ENCODE results near the gene BSG.
"Not testable (repeated sequence)": the region's sequence is repeated elsewhere in the genome, so short reads cannot be mapped to it uniquely, and the experiment has no call there.

BSG gene

DNA sequence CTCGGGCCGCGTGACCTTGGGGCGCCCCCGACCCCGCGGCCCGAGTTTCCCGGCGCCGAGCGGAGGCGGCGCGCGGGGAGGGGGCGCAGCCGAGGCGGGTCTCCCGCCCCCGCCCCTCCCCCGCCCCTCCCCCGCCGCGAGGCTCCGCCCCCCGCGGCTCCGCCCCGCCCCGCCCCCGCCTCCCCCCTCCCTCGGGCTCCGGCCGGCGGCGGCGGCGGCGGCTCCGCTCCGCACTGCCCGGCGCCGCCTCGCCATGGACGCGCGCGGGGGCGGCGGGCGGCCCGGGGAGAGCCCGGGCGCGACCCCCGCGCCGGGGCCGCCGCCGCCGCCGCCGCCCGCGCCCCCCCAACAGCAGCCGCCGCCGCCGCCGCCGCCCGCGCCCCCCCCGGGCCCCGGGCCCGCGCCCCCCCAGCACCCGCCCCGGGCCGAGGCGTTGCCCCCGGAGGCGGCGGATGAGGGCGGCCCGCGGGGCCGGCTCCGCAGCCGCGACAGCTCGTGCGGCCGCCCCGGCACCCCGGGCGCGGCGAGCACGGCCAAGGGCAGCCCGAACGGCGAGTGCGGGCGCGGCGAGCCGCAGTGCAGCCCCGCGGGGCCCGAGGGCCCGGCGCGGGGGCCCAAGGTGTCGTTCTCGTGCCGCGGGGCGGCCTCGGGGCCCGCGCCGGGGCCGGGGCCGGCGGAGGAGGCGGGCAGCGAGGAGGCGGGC is 17.4 kb downstream of the BSG start, which contains the start of gene HCN2:
TSS of gene HCN2 (plus strand) at position 189 of the 703 bp plus-strand sequence. CDS start at position 254, 65 bp downstream.
- DNase-seq: no peak

DNA sequence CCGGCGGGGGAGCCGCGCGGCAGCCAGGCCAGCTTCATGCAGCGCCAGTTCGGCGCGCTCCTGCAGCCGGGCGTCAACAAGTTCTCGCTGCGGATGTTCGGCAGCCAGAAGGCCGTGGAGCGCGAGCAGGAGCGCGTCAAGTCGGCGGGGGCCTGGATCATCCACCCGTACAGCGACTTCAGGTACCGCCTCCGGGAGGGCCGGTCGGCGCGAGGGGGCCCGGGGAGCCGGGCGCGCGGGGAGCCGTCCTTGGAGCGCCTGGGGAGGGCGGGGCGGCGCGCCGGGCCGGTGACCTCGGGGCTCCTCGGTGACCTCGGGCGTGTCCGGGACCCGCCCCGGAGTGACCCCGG is 18.0 kb downstream of the BSG start:
- DNase-seq: no peak

DNA sequence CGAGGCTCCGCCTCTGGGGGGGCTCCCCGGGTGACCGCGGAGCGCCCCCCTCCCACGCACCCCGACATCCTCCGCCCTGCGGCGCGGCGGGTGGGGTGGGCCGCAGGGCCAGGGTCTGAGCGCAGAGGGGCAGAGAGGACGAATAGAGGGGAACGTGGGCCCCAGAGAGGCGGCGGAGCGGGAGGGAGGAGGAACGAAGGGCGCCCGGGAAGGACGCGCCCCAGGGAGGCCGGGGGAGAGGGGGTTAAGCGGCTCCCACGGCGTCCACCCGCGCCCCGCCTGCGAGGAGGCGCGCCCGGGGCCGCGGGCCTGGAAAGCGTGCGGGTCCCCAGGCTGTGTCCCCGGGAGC is 18.3 kb downstream of the BSG start:
- no peak for DNase-seq

DNA sequence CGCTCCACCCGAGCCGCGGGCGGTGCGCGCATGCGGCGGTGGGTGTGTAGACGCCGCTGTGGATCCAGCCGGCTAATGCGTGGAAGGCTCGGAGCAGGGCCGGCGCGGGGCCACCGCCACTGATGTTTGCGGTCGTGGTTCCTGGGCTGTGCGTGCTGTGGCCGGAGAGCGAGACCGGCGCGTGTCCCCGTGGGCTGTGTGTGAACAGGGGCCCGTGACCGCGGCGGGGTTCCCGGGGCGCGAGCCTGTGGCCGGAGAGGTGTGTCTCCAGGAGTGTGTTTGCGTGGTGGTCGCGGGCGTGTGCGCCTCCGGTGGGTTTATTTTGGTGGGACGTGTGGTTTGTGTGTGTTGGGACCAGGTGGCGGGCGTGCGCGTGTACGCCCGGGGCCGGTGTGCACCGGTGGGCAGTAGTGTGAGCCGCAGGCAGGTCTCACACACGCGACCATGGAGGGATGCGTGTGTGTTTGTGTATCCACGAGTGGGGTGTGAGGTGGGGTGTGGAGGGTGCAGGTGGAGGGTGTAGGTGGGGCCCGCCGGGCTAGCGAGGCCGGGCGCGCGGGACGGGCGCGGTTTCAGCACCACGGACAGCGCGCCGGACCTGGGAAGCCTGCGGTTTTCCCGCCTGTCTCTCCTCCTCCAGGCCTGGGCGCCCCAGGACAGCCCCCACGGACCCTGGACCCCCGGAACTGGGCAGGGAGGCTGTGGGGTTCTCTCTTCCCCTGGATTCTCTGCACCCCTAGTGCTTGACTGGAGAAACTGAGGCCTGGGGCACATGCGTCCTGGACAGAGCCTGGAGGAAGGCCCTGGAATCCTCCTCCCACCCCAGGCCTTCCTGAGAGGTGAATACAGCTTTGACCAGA is 18.9 kb downstream of the BSG start:
- no peak for DNase-seq

DNA sequence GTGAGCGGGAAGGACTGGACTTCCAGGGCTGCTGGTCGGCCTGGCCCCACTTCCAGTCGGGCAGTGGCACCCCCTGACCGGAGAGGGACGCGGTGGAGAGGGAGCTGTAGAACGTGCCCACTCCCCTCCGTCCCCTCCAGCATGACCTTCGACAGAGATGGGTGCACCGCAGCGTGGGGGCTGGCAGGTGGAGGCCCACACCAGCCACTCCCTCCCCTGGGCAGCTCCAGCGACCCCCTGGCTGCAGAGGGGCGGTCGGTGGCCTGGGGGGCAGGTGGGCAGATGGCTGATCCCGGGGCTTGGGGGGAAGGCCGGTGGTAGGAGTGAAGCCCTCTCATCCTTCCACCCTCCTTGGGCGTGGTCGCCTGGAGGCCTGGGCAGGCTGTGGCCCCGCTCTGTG is 19.7 kb downstream of the BSG start:
- DNase-seq: no peak

DNA sequence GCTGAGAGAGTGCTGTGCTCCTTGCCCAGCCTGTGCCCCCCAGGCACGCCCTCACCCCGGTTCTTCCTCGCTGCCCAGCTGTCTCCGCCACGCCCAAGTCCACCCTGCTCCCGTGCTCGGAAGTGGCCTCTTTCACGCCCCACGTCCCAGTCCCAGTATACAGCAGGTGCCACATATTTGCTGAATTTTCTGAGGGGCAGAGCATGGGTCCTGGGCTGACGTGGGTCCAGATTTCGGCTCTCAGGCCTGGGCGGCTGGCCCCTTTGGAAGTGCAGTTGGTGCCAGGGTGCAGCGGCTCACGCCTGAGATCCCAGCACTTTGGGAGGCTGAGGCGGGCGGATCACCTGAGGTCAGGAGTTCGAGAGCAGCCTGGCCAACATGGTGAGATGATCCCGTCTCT is 20.7 kb downstream of the BSG start:
- DNase-seq: no peak

DNA sequence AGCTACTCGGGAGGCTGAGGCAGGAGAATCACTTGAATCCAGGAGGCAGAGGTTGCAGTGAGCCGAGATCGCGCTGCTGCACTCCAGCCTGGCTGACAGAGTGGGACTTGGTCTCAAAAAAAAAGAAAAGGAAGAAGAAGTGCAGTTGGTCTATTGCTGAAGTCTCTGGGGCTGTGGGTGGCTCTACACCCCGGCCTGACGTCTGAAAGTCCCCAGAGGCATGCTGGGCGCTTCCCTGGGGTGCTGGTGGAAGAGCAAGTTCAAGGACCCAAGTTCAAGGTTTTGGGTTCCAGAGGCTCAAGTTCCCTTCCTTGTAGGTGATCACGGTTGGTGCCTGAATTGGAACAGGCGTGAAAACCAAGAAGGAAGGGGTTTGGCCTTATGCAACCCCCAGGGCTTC is 21.1 kb downstream of the BSG start:
- no peak for DNase-seq

DNA sequence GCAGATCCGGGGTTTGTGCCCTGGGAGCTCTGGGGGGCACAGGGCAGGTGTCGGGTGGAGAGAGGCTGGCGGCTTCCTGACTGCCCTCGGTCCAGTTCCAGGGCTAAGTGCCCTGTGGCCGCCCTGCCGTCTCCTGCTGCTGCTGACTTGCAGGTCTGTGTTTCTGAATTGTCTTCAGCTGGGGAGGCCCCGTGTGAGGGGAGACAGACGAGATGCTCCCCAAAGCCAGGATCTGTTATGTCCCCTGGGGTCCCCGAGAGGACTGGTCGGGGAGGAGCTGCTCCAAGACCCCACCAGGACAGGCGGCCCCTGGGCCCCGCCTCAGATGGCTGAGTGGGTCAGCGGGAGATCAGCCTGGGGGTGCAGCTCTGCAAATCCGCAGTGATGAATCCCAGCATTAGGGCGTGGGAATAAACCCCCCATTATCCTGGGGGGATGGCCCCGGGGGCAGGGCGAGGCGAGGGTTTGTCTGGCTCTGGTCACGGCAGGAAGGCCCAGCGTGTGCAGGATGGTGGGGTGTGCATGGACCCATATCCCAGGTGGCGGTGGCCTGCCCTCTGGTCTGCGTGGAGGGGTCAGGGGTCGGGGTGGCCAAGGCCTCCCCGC is 22.0 kb downstream of the BSG start:
- DNase-seq: no peak

DNA sequence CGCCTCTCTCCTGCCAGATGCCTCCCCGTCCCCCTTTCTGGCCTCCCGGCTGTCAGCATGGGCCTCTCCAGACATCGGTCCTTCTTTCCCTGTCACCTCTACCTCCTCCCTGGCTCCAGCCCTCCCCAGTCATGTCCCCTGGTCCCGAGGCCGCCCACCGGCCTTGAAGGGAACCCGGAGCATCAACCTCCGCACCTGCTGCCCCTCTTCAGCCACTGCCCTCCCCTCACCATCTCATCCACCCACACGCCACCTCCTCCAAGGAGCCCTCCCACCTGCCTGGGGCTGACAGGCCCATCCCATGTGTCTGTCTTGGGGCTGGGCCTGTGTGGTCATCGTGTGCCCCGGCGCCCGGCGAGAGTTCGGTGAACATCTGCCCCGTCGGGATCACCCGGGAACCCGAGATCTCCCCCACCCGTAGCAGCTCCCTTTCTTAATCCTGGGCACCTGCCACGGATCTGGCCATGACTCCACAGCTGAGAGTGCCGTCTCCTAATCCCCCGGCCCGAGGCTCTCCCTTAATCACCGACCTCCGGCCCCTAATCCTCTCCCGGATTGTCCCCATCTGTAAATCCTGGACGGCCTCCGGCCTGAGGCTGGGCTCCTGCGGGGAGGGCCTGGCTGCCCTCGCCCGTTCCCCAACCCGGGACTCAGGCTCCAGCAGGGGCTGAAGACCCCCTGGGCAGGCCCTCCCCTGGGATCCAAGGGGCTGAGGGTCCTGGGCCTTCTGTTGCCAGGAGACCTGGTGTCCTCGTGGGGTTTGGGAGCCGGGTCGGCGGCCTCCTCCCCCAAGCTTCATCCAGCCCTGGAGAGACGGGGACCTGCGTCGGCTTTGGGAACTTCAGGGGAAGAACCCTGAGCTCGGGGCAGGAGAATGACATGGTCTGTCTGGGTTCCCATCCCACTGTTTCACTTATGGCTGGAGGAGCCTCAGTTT is 23.2 kb downstream of the BSG start:
- no peak for DNase-seq

DNA sequence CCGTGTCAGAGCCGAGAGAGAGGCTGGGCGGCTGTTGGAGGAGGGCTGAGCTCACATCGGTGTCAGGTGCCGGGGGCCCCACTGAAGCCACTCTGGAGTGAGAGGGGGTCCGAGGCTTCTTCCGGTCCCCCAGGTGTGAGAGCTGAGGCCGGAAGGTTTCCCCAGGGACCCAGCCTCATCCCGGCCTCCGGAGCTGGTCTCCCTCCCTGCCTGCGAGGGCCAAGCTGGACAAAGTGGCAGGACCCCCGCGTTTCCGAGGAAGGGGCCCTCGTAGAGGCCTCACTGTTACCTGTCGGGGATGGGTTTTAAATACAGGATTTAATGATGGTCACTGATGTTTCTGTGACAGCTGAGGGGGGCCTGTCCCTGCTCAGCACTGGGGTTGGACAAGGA is 23.9 kb downstream of the BSG start:
- DNase-seq: no peak

DNA sequence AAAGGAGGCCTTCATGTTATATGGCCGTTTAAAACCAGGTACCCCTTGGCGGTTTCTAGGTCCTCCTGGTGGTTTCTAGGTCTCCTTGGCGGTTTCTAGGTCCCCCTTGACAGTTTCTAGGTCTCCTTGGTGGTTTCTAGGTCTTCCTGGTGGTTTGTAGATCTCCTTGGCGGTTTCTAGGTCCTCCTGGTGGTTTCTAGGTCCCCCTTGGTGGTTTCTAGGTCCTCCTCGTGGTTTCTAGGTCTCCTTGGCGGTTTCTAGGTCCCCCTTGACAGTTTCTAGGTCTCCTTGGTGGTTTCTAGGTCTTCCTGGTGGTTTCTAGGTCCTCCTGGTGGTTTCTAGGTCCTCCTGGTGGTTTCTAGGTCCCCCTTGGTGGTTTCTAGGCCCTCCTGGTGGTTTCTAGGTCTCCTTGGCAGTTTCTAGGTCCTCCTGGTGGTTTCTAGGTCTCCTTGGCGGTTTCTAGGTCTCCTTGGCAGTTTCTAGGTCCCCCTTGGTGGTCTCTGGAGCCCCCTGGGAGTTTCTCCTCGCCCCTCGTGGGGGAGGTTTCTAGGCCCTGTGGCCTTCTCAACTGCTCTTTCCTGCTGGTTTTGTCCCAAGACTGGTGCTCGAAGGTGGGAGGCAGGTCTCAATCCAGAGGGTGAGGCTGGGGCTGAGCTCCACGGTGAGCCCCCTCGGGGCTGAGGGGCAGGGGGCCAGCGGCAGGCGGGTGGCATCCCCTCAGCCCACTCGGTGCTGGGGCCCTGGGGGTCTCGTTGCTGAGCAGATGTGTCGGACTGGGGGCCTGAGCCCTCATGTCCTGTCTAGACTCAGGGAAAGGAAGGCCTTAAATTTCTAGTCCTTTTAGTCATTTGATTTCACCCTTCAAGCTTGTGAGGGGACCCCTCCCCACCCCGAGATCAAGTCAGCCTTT is 25.3 kb downstream of the BSG start:
- no peak for DNase-seq

DNA sequence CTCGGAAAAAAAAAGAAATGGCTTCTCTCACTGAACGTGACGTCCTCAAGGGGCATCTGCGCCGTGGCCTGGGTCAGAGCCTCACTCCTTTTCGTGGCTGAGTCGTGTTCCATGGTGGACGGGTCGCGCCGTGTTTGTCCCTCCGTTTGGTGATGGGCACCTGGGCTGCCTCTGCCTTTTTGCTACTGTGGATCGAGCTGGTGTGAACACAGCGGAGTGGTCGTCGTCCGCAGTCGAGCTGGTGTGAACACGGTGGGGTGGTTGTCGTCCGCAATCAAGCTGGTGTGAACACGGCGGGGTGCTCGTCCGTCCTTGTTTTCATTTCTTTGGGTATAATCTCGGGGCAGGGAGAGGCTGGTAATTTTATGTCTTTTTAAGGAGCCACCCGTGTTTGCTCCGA is 28.9 kb downstream of the BSG start:
- no peak for DNase-seq

DNA sequence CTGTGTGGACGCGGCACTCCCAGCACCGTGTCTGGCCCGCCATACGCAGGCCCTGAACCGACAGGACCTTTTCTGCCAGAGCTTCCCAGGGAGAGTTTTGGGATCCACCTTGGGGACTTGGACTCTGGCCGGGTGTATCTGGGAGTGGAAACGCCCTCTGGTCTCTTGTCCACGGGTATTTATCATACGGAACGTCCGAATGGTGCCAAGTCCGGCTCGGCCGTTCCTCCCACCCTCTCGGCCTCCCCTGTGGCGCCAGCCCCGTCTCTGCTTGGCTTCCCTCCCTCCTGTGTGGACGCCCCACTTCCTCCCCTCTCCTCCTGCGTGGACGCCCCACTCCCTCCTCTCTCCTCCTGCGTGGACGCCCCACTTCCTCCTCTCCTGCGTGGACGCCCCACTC is 29.4 kb downstream of the BSG start:
- DNase-seq: no peak

DNA sequence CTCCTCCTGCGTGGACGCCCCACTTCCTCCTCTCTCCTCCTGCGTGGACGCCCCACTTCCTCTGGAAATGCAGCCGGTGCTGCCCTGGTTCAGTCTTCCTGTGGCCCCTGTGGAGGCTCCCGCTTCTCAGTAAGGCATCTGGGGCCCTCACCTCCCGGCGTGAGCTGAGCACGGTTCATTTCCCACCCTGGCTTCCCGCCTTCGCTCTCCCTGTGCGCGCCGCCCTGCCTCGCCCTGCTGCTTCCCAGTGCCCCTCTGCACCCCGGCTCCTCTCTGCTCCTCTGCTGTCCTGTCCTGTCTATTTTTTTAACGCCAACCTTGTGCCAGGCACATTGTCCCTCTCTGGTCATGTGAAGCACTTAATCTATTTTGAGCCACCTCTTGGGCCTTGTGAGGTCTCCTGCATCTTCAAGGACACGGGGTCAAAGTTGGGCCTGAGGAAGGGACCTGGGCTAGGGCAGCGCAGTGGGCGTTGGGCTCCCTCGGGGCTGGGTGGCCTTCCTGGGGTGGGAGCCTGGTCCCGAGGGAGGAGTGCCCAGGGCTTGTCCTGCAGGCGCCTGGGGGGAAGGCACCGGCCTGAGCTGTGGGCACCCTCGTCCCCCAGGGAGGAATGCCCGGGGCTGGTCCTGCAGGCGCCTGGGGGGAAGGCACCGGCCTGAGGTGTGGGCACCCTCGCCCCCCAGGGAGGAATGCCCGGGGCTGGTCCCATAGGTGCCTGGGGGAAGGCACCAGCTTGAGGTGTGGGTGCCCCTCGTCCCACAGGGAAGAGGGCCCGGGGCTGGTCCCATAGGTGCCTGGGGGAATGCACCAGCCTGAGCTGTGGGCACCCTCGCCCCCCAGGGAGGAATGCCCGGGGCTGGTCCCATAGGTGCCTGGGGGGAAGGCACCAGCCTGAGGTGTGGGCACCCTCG is 30.2 kb downstream of the BSG start:
- DNase-seq: no peak

DNA sequence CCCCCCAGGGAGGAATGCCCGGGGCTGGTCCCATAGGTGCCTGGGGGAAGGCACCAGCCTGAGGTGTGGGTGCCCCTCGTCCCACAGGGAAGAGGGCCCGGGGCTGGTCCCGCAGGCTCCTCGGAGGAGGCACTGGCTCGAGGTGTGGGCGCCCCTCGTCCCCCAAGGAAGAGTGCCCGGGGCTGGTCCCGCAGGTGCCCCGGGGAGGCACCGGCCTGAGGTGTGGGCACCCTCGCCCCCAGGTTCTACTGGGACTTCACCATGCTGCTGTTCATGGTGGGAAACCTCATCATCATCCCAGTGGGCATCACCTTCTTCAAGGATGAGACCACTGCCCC is 30.9 kb downstream of the BSG start:
- not testable (repeated sequence) for DNase-seq

DNA sequence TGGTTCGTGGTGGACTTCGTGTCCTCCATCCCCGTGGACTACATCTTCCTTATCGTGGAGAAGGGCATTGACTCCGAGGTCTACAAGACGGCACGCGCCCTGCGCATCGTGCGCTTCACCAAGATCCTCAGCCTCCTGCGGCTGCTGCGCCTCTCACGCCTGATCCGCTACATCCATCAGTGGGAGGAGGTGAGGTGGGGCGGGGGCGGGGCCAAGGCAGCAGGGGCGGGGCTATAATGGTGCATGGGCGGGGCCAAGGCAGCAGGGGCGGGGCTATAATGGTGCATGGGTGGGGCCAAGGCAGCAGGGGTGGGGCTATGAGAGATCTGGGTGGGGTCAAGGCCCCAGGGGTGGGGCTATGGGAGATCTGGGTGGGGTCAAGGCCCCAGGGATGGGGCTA is 31.4 kb downstream of the BSG start:
- DNase-seq: not testable (repeated sequence)

DNA sequence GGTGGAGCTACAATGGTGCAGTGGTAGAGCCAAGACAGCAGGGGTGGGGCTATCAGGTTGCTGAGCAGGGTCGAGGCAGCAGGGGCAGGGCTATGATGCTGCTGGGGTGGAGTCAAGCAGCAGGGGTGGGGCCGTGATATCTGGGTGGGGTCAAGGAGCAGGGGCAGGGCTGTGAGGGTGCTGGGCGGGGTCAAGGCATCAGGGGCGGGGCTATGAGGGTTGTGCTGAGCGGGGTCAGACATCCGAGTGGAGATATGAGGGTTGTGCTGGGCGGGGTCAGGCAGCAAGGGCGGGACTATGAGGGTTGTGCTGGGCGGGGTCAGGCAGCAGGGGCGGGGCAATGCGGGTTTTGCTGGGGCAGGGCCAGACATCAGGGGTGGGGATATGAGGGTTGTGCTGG is 32.0 kb downstream of the BSG start:
- DNase-seq: peak; percentile 44

DNA sequence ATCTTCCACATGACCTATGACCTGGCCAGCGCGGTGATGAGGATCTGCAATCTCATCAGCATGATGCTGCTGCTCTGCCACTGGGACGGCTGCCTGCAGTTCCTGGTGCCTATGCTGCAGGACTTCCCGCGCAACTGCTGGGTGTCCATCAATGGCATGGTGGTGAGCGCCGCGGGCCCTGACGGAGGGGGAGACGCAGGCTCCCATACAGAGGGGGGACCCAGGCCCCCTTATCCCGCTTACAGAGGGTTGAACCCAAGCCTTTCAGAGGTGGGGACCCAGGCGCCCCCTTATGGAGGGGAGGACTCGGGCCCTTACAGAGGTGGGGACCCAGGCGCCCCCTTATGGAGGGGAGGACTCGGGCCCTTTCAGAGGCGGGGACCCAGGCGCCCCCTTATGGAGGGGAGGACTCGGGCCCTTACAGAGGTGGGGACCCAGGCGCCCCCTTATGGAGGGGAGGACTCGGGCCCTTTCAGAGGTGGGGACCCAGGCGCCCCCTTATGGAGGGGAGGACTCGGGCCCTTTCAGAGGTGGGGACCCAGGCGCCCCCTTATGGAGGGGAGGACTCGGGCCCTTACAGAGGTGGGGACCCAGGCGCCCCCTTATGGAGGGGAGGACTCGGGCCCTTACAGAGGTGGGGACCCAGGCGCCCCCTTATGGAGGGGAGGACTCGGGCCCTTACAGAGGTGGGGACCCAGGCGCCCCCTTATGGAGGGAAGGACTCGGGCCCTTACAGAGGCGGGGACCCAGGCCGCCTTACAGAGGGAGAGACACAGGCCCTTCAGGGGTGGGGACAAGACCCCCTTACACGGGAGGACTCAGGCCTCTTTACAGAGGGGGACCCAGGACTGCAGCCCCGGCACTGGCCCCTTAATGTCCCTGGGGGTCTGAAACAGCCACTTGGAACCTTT is 32.9 kb downstream of the BSG start:
- DNase-seq: peak; percentile 8

DNA sequence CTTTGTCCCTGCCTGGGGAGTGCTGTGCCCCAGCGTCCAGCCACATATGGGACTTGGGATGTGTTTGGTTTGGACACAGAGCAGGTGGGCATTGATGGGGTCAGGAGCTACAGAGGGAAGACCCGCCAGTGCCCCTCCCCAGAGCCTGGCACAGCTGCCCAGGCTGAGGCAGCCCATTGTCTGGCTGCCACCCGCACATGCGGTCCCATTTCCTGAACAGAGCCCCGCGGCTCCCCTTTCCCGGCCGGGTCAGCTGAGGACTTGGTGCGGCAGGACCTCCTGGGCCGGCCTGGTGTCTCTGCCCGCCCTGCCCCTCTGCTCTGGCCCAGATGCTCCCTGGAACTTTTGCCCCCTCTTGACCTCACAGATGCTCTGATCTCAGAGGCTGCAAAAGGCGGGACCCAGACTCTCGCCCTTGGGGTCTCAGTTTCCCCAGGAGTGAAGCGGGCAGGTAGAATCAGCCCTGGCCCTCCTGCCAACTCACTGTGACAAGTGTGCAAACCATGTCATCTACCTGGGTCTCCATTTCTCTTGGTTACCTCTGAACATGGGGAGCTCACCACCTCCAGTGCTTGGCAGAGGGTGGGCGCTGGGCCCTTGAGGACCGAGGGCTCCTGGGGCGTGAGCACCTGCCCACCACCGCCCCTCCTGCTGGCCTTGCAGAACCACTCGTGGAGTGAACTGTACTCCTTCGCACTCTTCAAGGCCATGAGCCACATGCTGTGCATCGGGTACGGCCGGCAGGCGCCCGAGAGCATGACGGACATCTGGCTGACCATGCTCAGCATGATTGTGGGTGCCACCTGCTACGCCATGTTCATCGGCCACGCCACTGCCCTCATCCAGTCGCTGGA is 35.1 kb downstream of the BSG start:
- DNase-seq: no peak

Data from CD4-positive, alpha-beta T cell treated with Interleukin-17A for 1 hour (primary cell).